H9 (cell line): ENCODE data around the gene MLKL. TPM values are rescaled to one million over a fixed set of nuclear protein-coding genes. Genes with fewer than 3 reads are reported as not detected.
A peak's percentile ranks its signal among the peaks of the same experiment; 100 is the strongest.

ENCODE experiments used
- DNase-seq: peaks from one replicate; pipeline ENCODE4 v3.0.0-alpha.2; 2017
- H2AFZ ChIP-seq: one replicate; pipeline ENCODE4 v1.6.1; 2013; ENCODE audit warnings: mild to moderate bottlenecking, low read length, control low read depth, moderate library complexity
- H2AK5ac ChIP-seq: 2 replicates; pipeline ENCODE4 v1.6.1; 2013; ENCODE audit warnings: low read length, control low read depth, mixed read lengths; ENCODE audit not compliant: insufficient read length
- H2BK120ac ChIP-seq: one replicate; pipeline ENCODE4 v1.6.1; 2013; ENCODE audit warnings: low read depth, mild to moderate bottlenecking, low read length, control low read depth, inconsistent platforms; ENCODE audit not compliant: poor library complexity, severe bottlenecking
- H2BK12ac ChIP-seq: 2 replicates; pipeline ENCODE4 v1.6.1; 2013; ENCODE audit warnings: low read length, control low read depth, mixed read lengths, low read depth; ENCODE audit not compliant: insufficient read length
- H2BK15ac ChIP-seq: 2 replicates; pipeline ENCODE4 v1.6.1; 2013; ENCODE audit warnings: low read depth, low read length, control low read depth
- H2BK20ac ChIP-seq: one replicate; pipeline ENCODE4 v1.6.1; 2013; ENCODE audit warnings: low read depth, mild to moderate bottlenecking, low read length, control low read depth, inconsistent platforms; ENCODE audit not compliant: poor library complexity, severe bottlenecking
- H2BK5ac ChIP-seq: 2 replicates; pipeline ENCODE4 v1.6.1; 2013; ENCODE audit warnings: low read length, control low read depth, mixed read lengths; ENCODE audit not compliant: insufficient read length
- H3K14ac ChIP-seq: 2 replicates; pipeline ENCODE4 v1.6.1; 2013; ENCODE audit warnings: low read length, control low read depth; ENCODE audit not compliant: insufficient read depth
- H3K18ac ChIP-seq: 2 replicates; pipeline ENCODE4 v1.6.1; 2013; ENCODE audit warnings: low read depth, mild to moderate bottlenecking, mixed read lengths, low read length, control low read depth; ENCODE audit not compliant: insufficient read length
- H3K23ac ChIP-seq: 2 replicates; pipeline ENCODE4 v1.6.1; 2013; ENCODE audit warnings: low read length, control low read depth, mixed read lengths, low read depth; ENCODE audit not compliant: insufficient read length
- H3K23me2 ChIP-seq: 2 replicates; pipeline ENCODE4 v1.6.1; 2013; ENCODE audit warnings: low read depth, mild to moderate bottlenecking, mixed read lengths, low read length, control low read depth; ENCODE audit not compliant: insufficient read length, poor library complexity, severe bottlenecking
- H3K27ac ChIP-seq: 2 replicates; pipeline ENCODE4 v1.5.1; 2013; ENCODE audit warnings: low read length, control low read depth, mixed read lengths, low read depth; ENCODE audit not compliant: insufficient read length
- H3K27me3 ChIP-seq: 2 replicates; pipeline ENCODE4 v1.6.1; 2013; ENCODE audit warnings: low read length, control low read depth, inconsistent platforms; ENCODE audit not compliant: insufficient read depth
- H3K4ac ChIP-seq: 2 replicates; pipeline ENCODE4 v1.6.1; 2013; ENCODE audit warnings: low read depth, mild to moderate bottlenecking, control low read depth, inconsistent platforms, low read length, moderate library complexity
- H3K4me1 ChIP-seq: 2 replicates; pipeline ENCODE4 v1.6.1; 2013; ENCODE audit warnings: low read length, control low read depth, inconsistent platforms; ENCODE audit not compliant: insufficient read depth
- H3K4me2 ChIP-seq: 2 replicates; pipeline ENCODE4 v1.6.1; 2013; ENCODE audit warnings: low read length, control low read depth, mixed read lengths; ENCODE audit not compliant: insufficient read length, insufficient read depth
- H3K56ac ChIP-seq: 2 replicates; pipeline ENCODE4 v1.6.1; 2013; ENCODE audit warnings: low read depth, mild to moderate bottlenecking, mixed read lengths, low read length, control low read depth; ENCODE audit not compliant: insufficient read length
- H3K79me1 ChIP-seq: 2 replicates; pipeline ENCODE4 v1.6.1; 2013; ENCODE audit warnings: low read depth, mild to moderate bottlenecking, moderate library complexity, low read length, control low read depth, inconsistent platforms; ENCODE audit not compliant: insufficient read depth, poor library complexity, severe bottlenecking
- H3K79me2 ChIP-seq: 2 replicates; pipeline ENCODE4 v1.6.1; 2013; ENCODE audit warnings: low read length, control low read depth, inconsistent platforms; ENCODE audit not compliant: insufficient read depth
- H3K9ac ChIP-seq: 2 replicates; pipeline ENCODE4 v1.6.1; 2013; ENCODE audit warnings: low read length, control low read depth, mixed read lengths; ENCODE audit not compliant: insufficient read length; ENCODE audit errors: extremely low read depth
- H3K9me3 ChIP-seq: one replicate; pipeline ENCODE4 v1.6.1; 2013; ENCODE audit warnings: low read depth, low read length, inconsistent platforms; ENCODE audit not compliant: control insufficient read depth
- H3T11ph ChIP-seq: one replicate; pipeline ENCODE4 v1.6.1; 2013; ENCODE audit warnings: mild to moderate bottlenecking, low read length, control low read depth, inconsistent platforms
- H4K20me1 ChIP-seq: one replicate; pipeline ENCODE4 v1.6.1; 2013; ENCODE audit not compliant: control insufficient read depth, insufficient read length, insufficient read depth
- H4K5ac ChIP-seq: 2 replicates; pipeline ENCODE4 v1.6.1; 2013; ENCODE audit warnings: low read depth, mild to moderate bottlenecking, mixed read lengths, low read length, control low read depth; ENCODE audit not compliant: insufficient read length
- H4K8ac ChIP-seq: replicated peaks from 2 replicates; pipeline ENCODE4 v1.6.1; 2013; ENCODE audit warnings: low read length, control low read depth, mixed read lengths, low read depth; ENCODE audit not compliant: insufficient read length
- H4K91ac ChIP-seq: 2 replicates; pipeline ENCODE4 v1.6.1; 2013; ENCODE audit warnings: low read depth, mild to moderate bottlenecking, moderate library complexity, mixed read lengths, low read length, control low read depth; ENCODE audit not compliant: insufficient read length
- H3K27ac Mint-ChIP-seq, 3 experiments: 2 replicates in 2 of 3; 3 replicates in 1 of 3; pipeline ENCODE4 v1.8.0; 2020 to 2021; ENCODE audit warnings: mixed read lengths in 3 of 3, mild to moderate bottlenecking in 1 of 3, moderate library complexity in 1 of 3
- H3K27me3 Mint-ChIP-seq: 2 replicates; pipeline ENCODE4 v1.8.0; 2021; ENCODE audit warnings: low read depth, mild to moderate bottlenecking, moderate library complexity, mixed read lengths
- H3K36me3 Mint-ChIP-seq, 3 experiments: 2 replicates in 2 of 3; 3 replicates in 1 of 3; pipeline ENCODE4 v1.8.0; 2020 to 2021; ENCODE audit warnings: low read depth in 3 of 3, mixed read lengths in 3 of 3; ENCODE audit not compliant: insufficient read depth in 1 of 3
- H3K4me1 Mint-ChIP-seq, 2 experiments: 2 replicates each; pipeline ENCODE4 v1.8.0; 2020; ENCODE audit warnings: mixed read lengths in 2 of 2
- H3K4me3 Mint-ChIP-seq, 2 experiments: 2 replicates in 1 of 2; 3 replicates in 1 of 2; pipeline ENCODE4 v1.8.0; 2020 to 2021; ENCODE audit warnings: mild to moderate bottlenecking in 2 of 2, mixed read lengths in 2 of 2, moderate library complexity in 1 of 2
- H3K9me3 Mint-ChIP-seq, 2 experiments: 2 replicates in 1 of 2; 3 replicates in 1 of 2; pipeline ENCODE4 v1.8.0; 2020; ENCODE audit warnings: mild to moderate bottlenecking in 2 of 2, mixed read lengths in 2 of 2, moderate library complexity in 1 of 2
- WGBS: extraction: QIAGEN DNeasy Blood & Tissue Kit; methylation state at CpG from one replicate; pipeline ENCODE4 v1.1.7; 2013; ENCODE audit warnings: missing lambda C conversion rate, low lambda C conversion rate, mixed read lengths; ENCODE audit not compliant: insufficient read length; ENCODE audit errors: extremely low coverage; 5-methylcytosine and 5-hydroxymethylcytosine counted together
- total RNA-seq: library from RNA; stranded (reverse); gene quantifications from 2 replicates; pipeline ENCODE4 v1.2.1, GENCODE V29; 2021
- TF ChIP-seq, protein P1 (sequence below): fragments of 200-600 bp; sonication (generic); conservative IDR thresholded peaks from 3 replicates; pipeline ENCODE4 v1.8.0; 2021; ENCODE audit warnings: antibody characterized with exemption, mild to moderate bottlenecking

Gene MLKL
- total RNA-seq, 1 experiment from 2014 or later, result 0.37 TPM

DNA sequence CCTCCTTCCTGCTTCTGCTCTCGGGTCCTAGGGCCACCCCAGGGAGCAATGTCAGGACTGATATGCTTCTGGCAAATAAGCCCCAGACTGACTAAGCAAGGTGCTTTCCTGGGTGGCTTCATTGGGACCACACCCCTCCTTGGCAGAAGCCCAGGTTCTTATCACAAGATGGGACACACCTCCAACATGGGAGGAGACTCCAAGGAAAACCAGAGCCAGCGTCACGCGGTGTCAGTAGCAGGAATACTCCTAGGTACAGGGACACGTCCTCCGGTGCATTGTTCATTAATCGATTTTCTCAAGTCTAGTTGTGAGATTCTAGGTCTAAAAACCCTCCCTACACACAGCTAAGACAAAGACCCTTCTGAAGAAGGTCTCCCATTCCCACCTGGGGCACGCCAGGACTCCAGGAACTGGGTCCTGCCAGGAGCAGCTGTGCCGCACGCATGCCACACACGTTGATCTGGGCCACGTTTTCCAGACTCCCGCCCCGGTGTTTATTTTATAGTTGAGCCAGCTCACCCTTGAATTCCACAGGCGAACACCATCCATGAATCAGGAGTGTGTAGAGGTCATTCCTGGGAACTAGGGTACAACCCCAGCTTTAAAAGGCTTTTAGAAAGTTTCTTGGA lies 43.1 kb upstream of the MLKL start:
- H3K23ac ChIP-seq, result no peak overlapping the region
- H3K27me3 ChIP-seq, result no peaks in the 10 kb centered on the region
- H3K4me1 Mint-ChIP-seq, result peaks cover 25 to 32% of the 10 kb centered on the region in 2 experiments
- H3T11ph ChIP-seq, result no peak overlapping the region
- WGBS, result no CpG with 5 or more reads among the region's 15 CpGs
- no peaks in the 10 kb centered on the region; the same call in 1 of the 2 replicates for H3K27me3 Mint-ChIP-seq
- H3K56ac ChIP-seq, result no peak overlapping the region
- no peak overlapping the region for H4K8ac ChIP-seq
- H3K4me3 Mint-ChIP-seq, result no peak overlapping the region
- no peak for DNase-seq
- TF ChIP-seq, protein P1, sequence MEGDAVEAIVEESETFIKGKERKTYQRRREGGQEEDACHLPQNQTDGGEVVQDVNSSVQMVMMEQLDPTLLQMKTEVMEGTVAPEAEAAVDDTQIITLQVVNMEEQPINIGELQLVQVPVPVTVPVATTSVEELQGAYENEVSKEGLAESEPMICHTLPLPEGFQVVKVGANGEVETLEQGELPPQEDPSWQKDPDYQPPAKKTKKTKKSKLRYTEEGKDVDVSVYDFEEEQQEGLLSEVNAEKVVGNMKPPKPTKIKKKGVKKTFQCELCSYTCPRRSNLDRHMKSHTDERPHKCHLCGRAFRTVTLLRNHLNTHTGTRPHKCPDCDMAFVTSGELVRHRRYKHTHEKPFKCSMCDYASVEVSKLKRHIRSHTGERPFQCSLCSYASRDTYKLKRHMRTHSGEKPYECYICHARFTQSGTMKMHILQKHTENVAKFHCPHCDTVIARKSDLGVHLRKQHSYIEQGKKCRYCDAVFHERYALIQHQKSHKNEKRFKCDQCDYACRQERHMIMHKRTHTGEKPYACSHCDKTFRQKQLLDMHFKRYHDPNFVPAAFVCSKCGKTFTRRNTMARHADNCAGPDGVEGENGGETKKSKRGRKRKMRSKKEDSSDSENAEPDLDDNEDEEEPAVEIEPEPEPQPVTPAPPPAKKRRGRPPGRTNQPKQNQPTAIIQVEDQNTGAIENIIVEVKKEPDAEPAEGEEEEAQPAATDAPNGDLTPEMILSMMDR, result no peak
- no peaks in the 10 kb centered on the region for H4K20me1 ChIP-seq
- H3K4me2 ChIP-seq, result no peak overlapping the region
- no peak overlapping the region for H3K27ac ChIP-seq
- no peak overlapping the region for H2AK5ac ChIP-seq
- H3K9me3 Mint-ChIP-seq, result peaks cover 0 to 1% of the 10 kb centered on the region in 2 experiments; a peak in 1 of 5 replicates
- H3K23me2 ChIP-seq, result peaks cover 4% of the 10 kb centered on the region
- H2AFZ ChIP-seq, result no peak overlapping the region
- H3K14ac ChIP-seq, result no peak overlapping the region
- H4K91ac ChIP-seq, result peak overlapping the region; percentile 44
- no peaks in the 10 kb centered on the region for H3K4me1 ChIP-seq
- no peak overlapping the region for H2BK5ac ChIP-seq
- no peak overlapping the region for H2BK120ac ChIP-seq
- no peak overlapping the region for H2BK12ac ChIP-seq
- H3K36me3 Mint-ChIP-seq, result no peaks in the 10 kb centered on the region; a peak in 2 of 7 replicates
- no peak overlapping the region for H2BK15ac ChIP-seq
- no peak overlapping the region for H3K4ac ChIP-seq
- peak overlapping the region in 1 of 3 experiments; percentile 35; a peak in 2 of 7 replicates for H3K27ac Mint-ChIP-seq
- no peak overlapping the region for H3K18ac ChIP-seq
- no peaks in the 10 kb centered on the region for H3K79me1 ChIP-seq
- no peaks in the 10 kb centered on the region for H3K79me2 ChIP-seq
- no peaks in the 10 kb centered on the region for H3K9me3 ChIP-seq
- H2BK20ac ChIP-seq, result no peak overlapping the region
- H4K5ac ChIP-seq, result no peak overlapping the region
- no peak overlapping the region for H3K9ac ChIP-seq
